Endometrial microvascular endothelial cells (primary cell): Measurements from ENCODE around the gene HAGHL. TPM values are rescaled to one million over a fixed set of nuclear protein-coding genes. Genes with fewer than 3 reads are reported as not detected.
"Not testable (repeated sequence)": the region's sequence is repeated elsewhere in the genome, so short reads cannot be mapped to it uniquely, and the experiment has no call there.

Source experiments
- in situ Hi-C: cut with HindIII; loops from 2 replicates; pipeline ENCODE4 v1.10.0; 2017; ENCODE audit warnings: low sequenced_read_pairs, low pct_unique_long_range_greater_than_20kb; ENCODE audit errors: inconsistent ontology term
- total RNA-seq: library from RNA; depleted of rRNA; stranded (reverse); fragments of >200 nt; gene quantifications from one replicate; pipeline ENCODE4 v1.2.3, GENCODE V29; 2015; ENCODE audit errors: inconsistent ontology term

HAGHL gene
- total RNA-seq, 1 donor from 2014 or later = not detected

DNA sequence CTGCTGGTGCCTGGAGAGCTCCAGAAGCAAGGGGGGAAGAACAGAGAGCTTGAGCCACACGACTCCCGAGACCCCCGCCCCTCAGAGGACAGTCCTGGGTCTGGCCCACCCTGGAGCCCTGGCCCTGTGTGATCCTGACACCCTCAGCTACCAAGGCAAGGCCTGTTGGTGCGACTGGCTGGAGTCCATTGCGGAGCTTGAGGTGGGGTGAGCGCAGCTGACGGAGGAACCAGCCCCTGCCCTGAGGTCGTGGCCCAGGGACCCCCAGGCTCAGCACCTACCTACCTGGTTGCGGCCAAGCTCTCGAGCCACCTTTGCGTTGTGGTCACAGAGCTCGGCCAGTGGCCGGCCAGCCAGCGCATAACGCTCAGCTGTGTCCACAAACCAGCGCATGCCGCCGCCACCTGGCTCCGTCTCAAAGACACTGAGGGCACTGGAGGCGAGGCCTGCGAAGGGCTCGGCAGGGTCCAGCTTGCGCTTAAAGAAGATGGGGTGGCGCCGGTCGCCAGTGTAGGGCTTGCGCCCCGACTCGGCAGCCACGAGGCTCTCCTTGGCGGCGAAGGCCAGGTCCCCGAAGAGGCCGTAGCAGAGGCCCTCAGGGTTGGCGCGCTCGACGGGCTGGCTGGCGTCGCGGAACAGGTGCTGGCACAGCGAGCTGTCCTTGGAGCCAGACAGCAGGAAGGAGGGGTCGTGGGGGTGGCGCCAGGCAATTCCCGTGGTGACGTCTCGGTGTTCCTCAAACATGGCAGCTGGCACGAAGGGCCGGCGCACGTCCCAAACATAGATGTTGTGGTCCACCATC is 40.2 kb upstream of the HAGHL start:
- in situ Hi-C loops = no loop called here

DNA sequence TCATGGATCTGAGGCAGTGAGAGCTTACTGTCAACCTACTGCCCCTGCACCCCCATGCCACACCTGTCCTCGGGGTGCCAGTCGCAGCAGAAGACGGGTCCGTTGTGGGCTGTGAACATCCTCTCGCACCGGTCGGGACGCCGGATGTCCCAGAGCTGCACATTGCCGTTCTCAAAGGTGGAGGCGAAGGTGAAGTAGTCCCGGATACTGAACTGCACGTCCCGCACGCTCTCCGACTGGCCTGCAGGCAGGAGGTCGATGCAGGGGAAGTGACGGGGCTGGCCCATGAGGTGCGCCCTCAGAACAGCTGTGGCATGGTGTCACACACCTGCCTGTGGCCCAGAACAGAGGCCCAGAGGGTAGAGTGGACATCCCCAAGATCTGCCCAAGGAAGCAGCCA is 39.4 kb upstream of the HAGHL start:
- in situ Hi-C loops = no loop called here

DNA sequence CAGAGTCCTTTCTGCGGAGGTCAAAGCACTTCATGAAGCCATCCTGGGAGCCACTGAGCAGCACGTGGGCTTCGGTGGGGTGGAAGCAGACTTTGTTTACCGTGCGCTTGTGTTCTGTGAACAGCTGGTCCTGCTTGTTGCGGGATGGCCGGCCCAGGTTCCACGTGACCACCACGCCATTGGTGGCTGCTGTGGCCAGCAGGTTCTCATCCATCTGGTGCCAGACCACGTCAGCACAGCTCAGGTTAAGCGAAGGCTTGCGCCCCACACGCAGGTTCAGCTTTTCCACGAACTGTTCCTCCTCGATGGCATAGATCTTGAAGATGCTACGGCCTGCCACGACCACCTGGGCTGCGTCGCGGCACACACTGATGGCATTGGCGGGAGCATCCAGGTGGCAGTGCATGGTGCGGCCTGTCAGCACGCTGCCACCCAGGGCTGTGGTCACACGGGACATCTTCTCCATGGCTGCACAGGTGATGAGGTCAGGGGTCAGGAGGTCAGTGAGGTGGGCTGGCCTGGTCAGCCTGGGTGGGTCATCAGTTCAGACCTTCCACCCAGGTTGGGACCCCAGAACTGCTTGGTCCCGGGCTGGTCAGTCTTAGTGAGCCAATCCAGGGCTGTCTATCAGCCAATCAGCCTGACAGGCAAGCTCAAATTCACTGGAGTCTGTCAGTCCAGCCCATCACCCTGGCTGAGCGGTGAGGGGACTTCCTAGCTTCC is 37.6 kb upstream of the HAGHL start:
- in situ Hi-C loops = no loop called here

GRCh38 chr16:691242-691641 is 35.7 kb upstream of the HAGHL start:
- in situ Hi-C loops = not testable (repeated sequence)

- in situ Hi-C loops = no loop called here
Measured at GRCh38 chr16:692356-693108, 34.4 kb upstream of the HAGHL start.

- in situ Hi-C loops = no loop called here
Measured at GRCh38 chr16:693364-693763, 33.5 kb upstream of the HAGHL start.

DNA sequence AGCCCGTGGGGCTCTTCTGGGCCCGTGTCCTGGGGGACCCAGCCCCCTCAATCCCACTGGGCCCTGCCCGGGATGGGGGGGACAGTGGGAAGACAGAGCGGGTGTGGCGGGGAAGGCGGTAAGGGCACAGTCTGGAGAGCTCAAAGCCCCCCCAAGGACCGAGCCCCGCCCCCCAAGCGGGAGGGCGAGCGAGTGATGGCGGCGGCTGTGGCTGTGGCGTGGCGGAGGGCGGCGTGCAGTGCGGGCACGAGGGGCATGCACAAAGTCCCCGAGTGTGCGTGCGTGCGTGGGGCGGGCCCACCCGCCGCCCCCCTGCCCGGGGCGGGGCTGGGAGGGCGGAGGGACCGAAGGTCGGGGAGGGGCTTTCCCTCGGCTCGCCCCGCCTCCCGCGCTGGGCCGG is 33.1 kb upstream of the HAGHL start:
- in situ Hi-C loops = no loop called here

GRCh38 chr16:694187-694862 is 32.6 kb upstream of the HAGHL start:
- in situ Hi-C loops = no loop called here

DNA sequence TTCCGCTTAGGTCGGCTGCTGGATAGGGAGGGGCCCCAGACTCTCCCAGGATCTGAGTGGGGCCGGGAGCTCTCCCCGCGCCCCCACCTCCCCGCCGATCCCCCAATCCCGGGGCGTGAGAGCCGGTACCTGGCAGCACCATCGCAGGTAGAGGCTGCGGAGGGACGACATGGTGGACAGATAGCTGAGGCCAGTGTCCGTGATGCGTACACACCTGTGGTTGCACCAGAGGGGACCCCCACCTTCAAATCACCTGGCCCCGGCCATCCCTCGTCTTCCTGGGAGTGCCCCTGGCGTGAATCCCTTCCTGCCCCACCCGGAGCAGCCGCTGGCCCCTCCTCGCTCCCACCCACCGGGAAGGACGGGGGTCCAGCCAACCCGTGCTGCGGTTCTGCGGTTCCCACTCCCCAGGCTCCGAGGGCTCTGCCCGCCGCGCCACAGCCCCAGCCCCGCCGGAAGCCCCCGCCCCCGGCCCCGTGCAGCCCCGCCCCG is 32.0 kb upstream of the HAGHL start:
- in situ Hi-C loops = no loop called here

DNA sequence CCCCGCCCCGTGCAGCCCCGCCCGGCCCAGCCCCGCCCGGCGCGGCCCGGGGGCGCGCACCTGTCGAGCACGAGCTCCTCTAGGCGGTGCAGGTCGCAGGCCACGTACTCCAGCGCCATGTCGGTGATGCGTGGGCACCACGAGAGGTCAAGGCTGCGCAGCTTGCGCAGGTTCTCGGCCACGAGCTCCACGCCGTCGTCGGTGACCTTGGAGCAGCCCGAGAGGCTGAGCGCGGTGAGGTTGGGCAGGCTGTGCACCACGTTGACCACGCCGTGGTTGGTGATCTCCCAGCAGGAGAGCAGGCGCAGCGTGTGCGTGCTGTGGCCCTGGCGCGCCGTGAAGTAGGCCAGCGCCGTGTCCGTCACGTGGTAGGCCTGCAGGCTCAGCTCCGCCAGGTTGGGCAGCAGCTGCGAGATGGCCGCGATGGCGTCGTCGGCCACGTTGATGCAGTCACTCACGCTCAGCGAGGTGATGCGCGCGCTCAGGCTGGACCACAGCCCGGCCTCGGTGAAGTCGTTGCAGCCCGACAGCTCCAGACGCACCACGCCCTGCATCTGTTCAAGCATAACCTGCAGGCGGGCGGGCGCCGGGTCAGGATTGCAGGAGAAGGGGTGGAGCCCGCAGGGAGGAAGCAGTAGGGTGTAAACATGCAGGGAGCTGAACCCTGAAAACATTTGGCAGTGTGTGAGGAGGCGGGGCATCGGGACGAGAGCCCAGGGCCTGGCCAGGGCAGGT is 31.4 kb upstream of the HAGHL start:
- in situ Hi-C loops = no loop called here

GRCh38 chr16:698911-699671 is 27.8 kb upstream of the HAGHL start:
- in situ Hi-C loops = no loop called here

GRCh38 chr16:700684-701584 is 26.0 kb upstream of the HAGHL start:
- in situ Hi-C loops = no loop called here

DNA sequence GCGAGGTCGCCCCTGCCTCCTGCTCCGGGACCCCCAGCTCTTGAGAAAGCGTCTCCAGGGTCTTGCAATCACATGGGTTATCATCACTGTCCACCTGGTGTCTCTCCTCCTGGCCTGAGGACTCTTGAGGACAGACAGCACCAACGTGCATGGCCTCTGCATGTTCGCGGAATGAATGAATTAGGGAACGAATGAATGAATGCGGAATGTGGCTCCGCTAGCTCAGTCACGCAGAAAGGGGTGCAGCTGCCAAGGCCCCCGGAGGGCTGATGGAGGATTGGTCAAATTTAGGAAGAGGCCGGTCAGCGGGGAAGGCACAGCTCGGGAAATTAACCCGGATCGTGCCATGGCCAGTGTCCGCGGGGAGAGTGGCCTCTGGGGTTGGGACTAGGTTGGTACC is 24.6 kb upstream of the HAGHL start:
- in situ Hi-C loops = no loop called here

DNA sequence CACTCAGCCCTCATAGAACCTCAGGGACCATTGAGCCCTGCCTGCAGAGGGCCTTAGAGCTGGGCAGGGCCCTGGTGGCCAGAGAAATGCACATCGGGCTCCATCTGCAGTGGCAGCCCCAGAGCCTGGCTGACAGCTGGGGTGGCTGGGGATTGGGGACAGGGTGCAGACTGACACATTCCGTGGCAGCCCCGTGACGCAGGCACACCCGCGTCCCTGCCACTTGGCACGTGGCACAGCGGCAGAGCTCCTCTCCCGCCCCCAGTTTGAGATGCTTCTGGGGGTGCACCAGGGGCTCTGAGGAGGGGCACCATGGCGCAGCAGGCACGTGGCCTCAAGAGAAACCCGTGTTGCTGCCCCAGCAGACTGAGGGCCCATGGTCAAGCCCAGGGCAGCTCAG is 23.5 kb upstream of the HAGHL start:
- in situ Hi-C loops = no loop called here

DNA sequence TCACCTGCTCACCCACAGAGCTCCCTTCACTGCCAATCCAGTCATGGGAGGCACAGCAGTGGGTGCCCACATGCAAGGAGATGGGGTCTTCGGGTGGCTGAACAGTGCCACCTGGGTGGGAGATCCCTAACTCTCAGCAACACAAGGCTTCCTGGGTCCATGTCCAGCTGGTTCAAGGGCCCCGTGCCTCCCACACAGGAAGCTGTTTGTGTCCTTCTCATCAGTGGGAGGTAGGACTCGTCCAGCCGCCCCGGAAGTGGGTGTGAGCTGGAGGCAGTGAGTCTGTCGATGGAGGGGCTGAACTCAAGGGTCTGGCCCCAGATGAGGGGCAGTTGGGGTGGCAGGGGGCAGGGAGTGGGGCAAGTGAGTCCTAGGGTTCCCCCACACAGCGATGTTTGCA is 22.9 kb upstream of the HAGHL start:
- in situ Hi-C loops = no loop called here

DNA sequence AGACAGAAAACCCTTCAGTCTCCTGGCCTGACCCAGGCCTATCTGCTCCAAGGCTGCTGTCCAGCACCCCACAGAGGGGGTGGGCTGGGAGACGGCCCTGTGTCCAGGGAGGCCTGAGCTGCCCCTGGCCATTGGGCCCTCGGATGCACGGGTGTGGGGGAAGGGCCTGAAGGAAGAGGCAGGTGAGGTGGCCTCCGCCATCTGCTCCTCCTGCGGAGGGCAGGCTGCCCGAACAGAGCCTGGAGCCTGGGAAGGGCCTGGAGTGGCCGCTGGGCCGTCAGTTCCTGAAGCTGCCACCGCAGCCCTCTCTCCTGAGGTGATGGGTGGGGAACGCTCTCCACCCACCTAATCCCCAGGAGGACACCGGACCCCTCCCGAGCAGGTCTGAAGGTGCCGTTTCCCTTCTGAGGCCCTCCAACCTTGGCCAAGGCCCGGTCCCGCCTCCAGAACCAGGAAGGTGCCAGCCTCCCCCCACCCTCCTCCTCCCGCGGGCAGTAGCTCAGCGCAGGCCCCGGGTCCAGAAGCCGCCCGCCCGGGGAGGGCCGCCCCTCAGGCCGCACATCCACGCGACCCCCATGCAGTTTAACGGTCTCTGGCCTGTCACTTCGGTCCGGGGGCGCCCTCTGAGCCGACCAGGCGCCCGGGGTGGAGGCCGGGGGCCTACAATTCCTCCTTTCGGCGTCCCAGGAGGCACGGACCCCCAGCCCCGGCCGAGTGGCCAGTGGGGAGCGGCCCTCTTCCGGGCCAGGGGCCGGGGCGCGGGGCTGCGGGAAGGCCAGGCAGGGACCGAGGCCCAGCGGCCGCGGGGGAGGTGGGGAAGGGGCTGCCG is 22.1 kb upstream of the HAGHL start:
- in situ Hi-C loops = no loop called here
